Stimulated activated CD4-positive, alpha-beta T cell treated with anti-CD3 and anti-CD28 coated beads, Interleukin-1b, Interleukin-23, amount 100 ng/mL, for 4 hours (primary cell): ENCODE measurements around the gene PGAM5.
"Not testable (repeated sequence)": the region's sequence is repeated elsewhere in the genome, so short reads cannot be mapped to it uniquely, and the experiment has no call there.

Experiments used
- DNase-seq, 2 donors: peaks; one replicate each; pipeline ENCODE4 v3.0.0-alpha.2; 2020; ENCODE audit warnings: low read depth in 2 of 2

PGAM5 gene

GRCh38 chr12:132689227-132689626 is 21.4 kb upstream of the PGAM5 start:
- no peak for DNase-seq

GRCh38 chr12:132690112-132690511 is 20.5 kb upstream of the PGAM5 start:
- DNase-seq: no peak

- not testable (repeated sequence) for DNase-seq
These were observed 18.6 kb upstream of the PGAM5 start for GRCh38 chr12:132692030-132692429.

GRCh38 chr12:132694888-132695287 is 15.8 kb upstream of the PGAM5 start:
- not testable (repeated sequence) for DNase-seq

- DNase-seq: no peak
These were observed 15.2 kb upstream of the PGAM5 start for GRCh38 chr12:132695431-132695830.

- no peak for DNase-seq
These were observed 12.3 kb upstream of the PGAM5 start for GRCh38 chr12:132698341-132698740.

GRCh38 chr12:132700212-132700822 is 10.3 kb upstream of the PGAM5 start:
- no peak for DNase-seq

GRCh38 chr12:132702640-132703039 is 8.0 kb upstream of the PGAM5 start:
- no peak for DNase-seq

- DNase-seq: no peak
These were observed 7.0 kb upstream of the PGAM5 start for GRCh38 chr12:132703641-132704040.

GRCh38 chr12:132707241-132707640 is 3.4 kb upstream of the PGAM5 start:
- DNase-seq: no peak

- no peak for DNase-seq
These were observed 2.5 kb upstream of the PGAM5 start for GRCh38 chr12:132708150-132708549.

GRCh38 chr12:132710043-132710404 is 618 bp upstream of the PGAM5 start:
- no peak for DNase-seq

GRCh38 chr12:132711080-132711843 is 620 bp downstream of the PGAM5 start:
- no peak for DNase-seq

- no peak for DNase-seq
These were observed 2.5 kb downstream of the PGAM5 start for GRCh38 chr12:132713123-132713522.

- DNase-seq: no peak
These were observed 5.2 kb downstream of the PGAM5 start for GRCh38 chr12:132715874-132716273.

- no peak for DNase-seq
These were observed 5.7 kb downstream of the PGAM5 start for GRCh38 chr12:132716356-132716755.

- no peak for DNase-seq
These were observed 6.4 kb downstream of the PGAM5 start for GRCh38 chr12:132717011-132717410.

- no peak for DNase-seq
These were observed 7.1 kb downstream of the PGAM5 start for GRCh38 chr12:132717531-132718387.

GRCh38 chr12:132718644-132719043 is 8.0 kb downstream of the PGAM5 start:
- no peak for DNase-seq

- DNase-seq: no peak
These were observed 8.7 kb downstream of the PGAM5 start for GRCh38 chr12:132719141-132719953.

GRCh38 chr12:132719954-132720324 is 9.3 kb downstream of the PGAM5 start:
- no peak for DNase-seq
